Testis (tissue), 3 donors: ENCODE results near the gene CLASP2. TPM values are rescaled to one million over a fixed set of nuclear protein-coding genes. Genes with fewer than 3 reads are reported as not detected.

ENCODE experiments used
- DNase-seq: peaks from one replicate; pipeline ENCODE4 v3.0.0-alpha.2; 2019
- H3K27ac ChIP-seq, 2 donors: fragments of 200-600 bp; sonication (generic); one replicate each; pipeline ENCODE4 v1.5.1; 2019
- H3K27me3 ChIP-seq: fragments of 200-600 bp; sonication (generic); one replicate; pipeline ENCODE4 v1.5.1; 2019
- H3K36me3 ChIP-seq: fragments of 200-600 bp; sonication (generic); one replicate; pipeline ENCODE4 v1.5.1; 2017; ENCODE audit warnings: low read depth; ENCODE audit errors: missing control alignments
- H3K4me1 ChIP-seq: fragments of 200-600 bp; sonication (generic); one replicate; pipeline ENCODE4 v1.5.1; 2019
- H3K4me3 ChIP-seq, 2 donors: fragments of 200-600 bp; sonication (generic); one replicate each; pipeline ENCODE4 v1.5.1; 2017 to 2019
- H3K9me3 ChIP-seq: fragments of 200-600 bp; sonication (generic); one replicate; pipeline ENCODE4 v1.5.1; 2017
- POLR2A ChIP-seq: fragments of 450-650 bp; IDR thresholded peaks from one replicate; pipeline ENCODE4 v1.6.1; 2017; ENCODE audit warnings: antibody characterized with exemption, mild to moderate bottlenecking, moderate library complexity
- WGBS, 2 donors: methylation state at CpG; one replicate each; pipeline ENCODE4 v1.1.5; 2018; 5-methylcytosine and 5-hydroxymethylcytosine counted together
- intact Hi-C: fragments of 100-400 bp; cut with DNase I; formaldehyde crosslinking; loops from one replicate; pipeline ENCODE4 v1.15.1; 2023; ENCODE audit warnings: low total_unique reads
- polyA plus RNA-seq: library from polyadenylated mRNA; stranded (reverse); fragments of 350-450 nt; fragmentation: Illumina TruSeq; extraction: RNeasy Lipid Tissue Mini Kit (QIAGEN cat#74804); gene quantifications from one replicate; pipeline ENCODE4 v1.2.3, GENCODE V29; 2014; ENCODE audit warnings: low read depth, low replicate concordance; ENCODE audit not compliant: insufficient read depth
- total RNA-seq, 2 donors: library from RNA; depleted of rRNA; stranded (reverse); fragments of >200 nt; gene quantifications; one replicate each; pipeline ENCODE4 v1.2.3, GENCODE V29; 2016
- TF ChIP-seq, protein P1 (sequence below), 3 experiments: fragments of 450-650 bp in 2 of 3; fragments of 200-600 bp in 1 of 3; sonication (generic) in 1 of 3; IDR thresholded peaks; one replicate each; pipeline ENCODE4 v1.5.1; 2016 to 2019; ENCODE audit warnings: antibody characterized with exemption in 3 of 3, mild to moderate bottlenecking in 2 of 3, moderate library complexity in 1 of 3

Gene CLASP2
- total and polyA plus RNA-seq, 3 donors from 2014 or later, result 21.5 to 72.1 (median 68.4) TPM

DNA sequence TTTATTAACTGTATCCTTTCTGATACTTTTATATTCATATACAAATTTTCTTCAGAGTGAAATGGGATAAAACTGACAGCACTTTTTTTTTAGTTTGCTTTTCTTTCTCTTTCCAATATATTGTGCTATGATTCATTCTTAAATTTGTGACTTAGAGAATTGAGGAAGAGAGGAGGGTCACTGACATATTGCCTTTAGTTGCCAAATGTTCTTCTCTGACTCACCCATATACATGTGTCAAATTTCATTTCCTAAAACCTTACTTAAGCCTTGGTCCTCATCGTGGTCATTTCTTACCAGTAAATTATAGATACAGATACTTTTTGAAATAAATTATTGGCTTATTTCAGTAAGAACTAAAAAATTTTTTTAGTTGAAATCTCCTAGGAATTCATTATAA is 53.9 kb downstream of the CLASP2 start:
- Histone ChIP-seq H3K4me1 (peaks cover 4% of the 10 kb centered on the region), H3K27ac (no peak overlapping the region), H3K36me3 (no peaks in the 10 kb centered on the region), H3K9me3 (no peaks in the 10 kb centered on the region), H3K4me3 (no peak overlapping the region), H3K27me3 (no peaks in the 10 kb centered on the region)
- 77 to 83% methylated on average over 1 of the region's 1 CpG for WGBS, 2 donors
- intact Hi-C loops, result no loop called here
- TF ChIP-seq, protein P1, sequence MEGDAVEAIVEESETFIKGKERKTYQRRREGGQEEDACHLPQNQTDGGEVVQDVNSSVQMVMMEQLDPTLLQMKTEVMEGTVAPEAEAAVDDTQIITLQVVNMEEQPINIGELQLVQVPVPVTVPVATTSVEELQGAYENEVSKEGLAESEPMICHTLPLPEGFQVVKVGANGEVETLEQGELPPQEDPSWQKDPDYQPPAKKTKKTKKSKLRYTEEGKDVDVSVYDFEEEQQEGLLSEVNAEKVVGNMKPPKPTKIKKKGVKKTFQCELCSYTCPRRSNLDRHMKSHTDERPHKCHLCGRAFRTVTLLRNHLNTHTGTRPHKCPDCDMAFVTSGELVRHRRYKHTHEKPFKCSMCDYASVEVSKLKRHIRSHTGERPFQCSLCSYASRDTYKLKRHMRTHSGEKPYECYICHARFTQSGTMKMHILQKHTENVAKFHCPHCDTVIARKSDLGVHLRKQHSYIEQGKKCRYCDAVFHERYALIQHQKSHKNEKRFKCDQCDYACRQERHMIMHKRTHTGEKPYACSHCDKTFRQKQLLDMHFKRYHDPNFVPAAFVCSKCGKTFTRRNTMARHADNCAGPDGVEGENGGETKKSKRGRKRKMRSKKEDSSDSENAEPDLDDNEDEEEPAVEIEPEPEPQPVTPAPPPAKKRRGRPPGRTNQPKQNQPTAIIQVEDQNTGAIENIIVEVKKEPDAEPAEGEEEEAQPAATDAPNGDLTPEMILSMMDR (IDR thresholded peaks at IDR 0.05), result no peak
- TF ChIP-seq POLR2A, result no peak
- no peak for DNase-seq

DNA sequence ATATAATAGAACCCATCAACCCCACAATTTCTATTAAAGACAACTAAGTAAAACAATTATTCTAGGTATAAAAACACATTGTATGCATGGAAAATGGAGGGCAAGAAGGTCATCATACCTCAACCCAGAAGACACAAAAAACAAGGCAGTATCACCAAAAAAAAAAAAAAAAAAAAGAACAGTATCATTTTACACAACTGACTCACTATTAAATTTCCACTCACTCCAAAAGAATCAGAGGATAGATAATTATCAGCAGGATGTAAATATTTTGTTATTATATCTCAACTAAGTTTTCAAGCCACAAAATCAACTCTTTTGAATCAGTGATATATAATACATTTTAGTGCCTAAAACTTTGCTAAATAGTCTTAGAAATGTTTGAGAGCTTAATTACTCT is 55.0 kb downstream of the CLASP2 start:
- no peak for TF ChIP-seq POLR2A
- TF ChIP-seq, protein P1 (IDR thresholded peaks at IDR 0.05), result no peak
- Histone ChIP-seq H3K27me3 (no peaks in the 10 kb centered on the region), H3K4me1 (peaks cover 10% of the 10 kb centered on the region), H3K27ac (no peak overlapping the region), H3K4me3 (no peak overlapping the region), H3K36me3 (no peaks in the 10 kb centered on the region), H3K9me3 (no peaks in the 10 kb centered on the region)
- intact Hi-C loops, result no loop called here
- no peak for DNase-seq

DNA sequence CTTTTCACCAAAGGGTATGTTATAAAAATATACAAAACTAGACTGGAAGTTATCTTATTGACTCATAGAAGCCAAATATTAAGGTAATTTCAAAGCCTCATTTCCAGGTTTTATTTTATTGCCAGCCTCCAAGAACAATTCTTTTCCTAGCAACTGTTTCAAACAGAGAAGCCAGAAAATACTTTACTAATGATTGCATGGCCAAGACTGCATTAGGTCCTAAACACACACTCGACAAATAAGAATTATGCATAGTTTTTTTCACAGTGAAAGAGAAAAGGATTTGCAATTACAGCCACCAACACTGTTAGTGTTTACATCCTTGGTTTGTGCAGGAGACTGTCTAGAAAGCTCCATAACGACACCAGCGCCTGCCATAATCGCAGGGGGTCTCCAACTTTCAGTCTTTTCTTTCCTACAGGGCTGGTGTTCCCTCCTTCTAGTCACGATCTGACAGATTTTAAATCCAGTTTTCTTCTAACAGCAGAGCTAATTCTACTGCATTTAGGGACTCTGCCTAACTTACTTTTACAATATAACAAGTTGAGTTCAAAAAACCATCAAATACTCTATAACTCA is 58.1 kb downstream of the CLASP2 start:
- H3K4me1 ChIP-seq, result peaks cover 10% of the 10 kb centered on the region
- TF ChIP-seq POLR2A, result no peak
- TF ChIP-seq, protein P1 (IDR thresholded peaks at IDR 0.05), result no peak
- no peak for DNase-seq
- H3K9me3 ChIP-seq, result no peaks in the 10 kb centered on the region
- WGBS, 2 donors, result 53 to 60% methylated on average over 5 of the region's 5 CpGs
- peak overlapping the region; percentile 71 to 72 for H3K27ac ChIP-seq
- no peaks in the 10 kb centered on the region for H3K27me3 ChIP-seq
- H3K36me3 ChIP-seq, result no peaks in the 10 kb centered on the region
- H3K4me3 ChIP-seq, result peak overlapping the region in 1 of 2 donors; percentile 44
- intact Hi-C loops, result no loop called here

DNA sequence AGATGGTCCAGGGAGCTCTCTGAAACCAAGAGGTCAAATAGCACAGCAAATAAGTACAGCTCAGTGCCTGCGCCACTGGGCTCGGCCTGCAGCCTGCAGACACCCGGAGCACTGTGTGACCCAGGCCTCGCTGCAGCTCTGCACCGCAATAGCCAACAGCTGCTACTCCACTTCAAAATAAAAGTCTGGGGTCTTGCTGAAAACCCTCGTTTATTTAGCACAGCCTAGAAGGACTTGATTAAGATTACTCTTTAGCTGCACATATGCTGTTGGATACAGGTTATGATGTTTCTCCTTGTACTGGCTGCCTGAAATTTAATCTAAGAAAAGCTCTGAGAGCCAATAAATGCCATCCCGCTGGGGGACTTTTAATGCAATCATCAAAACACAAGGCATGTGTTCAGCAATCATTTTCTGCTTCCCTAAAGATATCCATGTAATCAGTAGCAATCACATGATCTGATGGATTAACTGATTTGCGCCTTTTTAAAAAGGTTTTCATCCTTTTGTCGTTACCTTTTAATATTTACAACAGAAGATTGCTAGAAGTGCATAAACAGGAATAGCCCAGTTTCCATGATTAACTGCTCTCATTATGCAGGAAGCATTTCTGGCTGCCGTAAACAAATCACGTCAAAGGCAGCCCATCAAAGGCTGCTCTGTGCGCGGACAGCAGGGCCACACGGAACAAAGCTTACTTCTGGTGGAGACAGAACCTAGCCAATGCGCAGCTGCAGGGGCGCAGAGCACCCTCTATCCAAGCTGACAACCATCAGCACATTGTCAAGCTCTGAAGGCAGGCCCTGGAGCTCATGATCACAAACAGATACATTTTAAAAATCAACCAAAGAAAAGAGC is 58.8 kb downstream of the CLASP2 start:
- 4 to 14% methylated on average over 16 of the region's 16 CpGs for WGBS, 2 donors
- Histone ChIP-seq H3K27ac (peak overlapping the region; percentile 71 to 72), H3K36me3 (no peaks in the 10 kb centered on the region), H3K4me1 (peaks cover 10% of the 10 kb centered on the region), H3K9me3 (no peaks in the 10 kb centered on the region), H3K27me3 (no peaks in the 10 kb centered on the region), H3K4me3 (peak overlapping the region; percentile 39 to 44)
- peak; percentile 85 for DNase-seq
- intact Hi-C loops, result no loop called here
- TF ChIP-seq, protein P1 (IDR thresholded peaks at IDR 0.05), result no peak
- no peak for TF ChIP-seq POLR2A
